Jurkat, Clone E6-1 (cell line): ENCODE results near the gene MSI2.

Experiments used
- DNase-seq: peaks from one replicate; pipeline ENCODE4 v3.0.0-alpha.2; 2011; ENCODE audit warnings: low read depth, low spot score
- H3K4me3 ChIP-seq: 2 replicates; pipeline ENCODE4 v1.5.1; 2011; ENCODE audit warnings: mild to moderate bottlenecking, low read length, control low read depth, moderate library complexity

Gene MSI2

GRCh38 chr17:57373048-57373447 lies 116.7 kb downstream of the MSI2 start:
- no peak for DNase-seq
- H3K4me3 ChIP-seq, result no peak overlapping the region

- no peak for DNase-seq
- H3K4me3 ChIP-seq, result no peak overlapping the region
Observed at GRCh38 chr17:57373756-57374155, 117.4 kb downstream of the MSI2 start.

GRCh38 chr17:57375040-57375769 lies 118.9 kb downstream of the MSI2 start:
- H3K4me3 ChIP-seq, result no peak overlapping the region
- DNase-seq, result no peak

GRCh38 chr17:57375770-57376225 lies 119.5 kb downstream of the MSI2 start:
- no peak for DNase-seq

GRCh38 chr17:57377094-57377493 lies 120.8 kb downstream of the MSI2 start:
- H3K4me3 ChIP-seq, result no peak overlapping the region
- no peak for DNase-seq

More at GRCh38 chr17:57375770-57376225, 119.5 kb downstream of the MSI2 start:
- no peak overlapping the region for H3K4me3 ChIP-seq

GRCh38 chr17:57379237-57379894 lies 123.0 kb downstream of the MSI2 start:
- peak; percentile 73 for DNase-seq

GRCh38 chr17:57379895-57380434 lies 123.6 kb downstream of the MSI2 start:
- DNase-seq, result no peak
- no peak overlapping the region for H3K4me3 ChIP-seq

More at GRCh38 chr17:57379237-57379894, 123.0 kb downstream of the MSI2 start:
- no peak overlapping the region for H3K4me3 ChIP-seq

GRCh38 chr17:57381498-57381897 lies 125.2 kb downstream of the MSI2 start:
- H3K4me3 ChIP-seq, result no peak overlapping the region
- no peak for DNase-seq

GRCh38 chr17:57384219-57384618 lies 127.9 kb downstream of the MSI2 start:
- no peak for DNase-seq
- H3K4me3 ChIP-seq, result no peak overlapping the region

GRCh38 chr17:57385975-57386374 lies 129.7 kb downstream of the MSI2 start:
- H3K4me3 ChIP-seq, result no peak overlapping the region
- no peak for DNase-seq

GRCh38 chr17:57387575-57387974 lies 131.3 kb downstream of the MSI2 start:
- H3K4me3 ChIP-seq, result no peak overlapping the region
- no peak for DNase-seq

GRCh38 chr17:57388131-57388725 lies 131.9 kb downstream of the MSI2 start:
- H3K4me3 ChIP-seq, result no peak overlapping the region
- DNase-seq, result no peak

GRCh38 chr17:57389473-57389872 lies 133.2 kb downstream of the MSI2 start:
- DNase-seq, result no peak
- H3K4me3 ChIP-seq, result no peak overlapping the region

GRCh38 chr17:57391076-57391825 lies 134.9 kb downstream of the MSI2 start:
- no peak for DNase-seq
- H3K4me3 ChIP-seq, result no peak overlapping the region

- no peak overlapping the region for H3K4me3 ChIP-seq
- no peak for DNase-seq
Observed at GRCh38 chr17:57391857-57392471, 135.6 kb downstream of the MSI2 start.

- no peak overlapping the region for H3K4me3 ChIP-seq
- DNase-seq, result no peak
Observed at GRCh38 chr17:57393368-57393767, 137.0 kb downstream of the MSI2 start.

- no peak for DNase-seq
- H3K4me3 ChIP-seq, result no peak overlapping the region
Observed at GRCh38 chr17:57394375-57394774, 138.1 kb downstream of the MSI2 start.

- no peak overlapping the region for H3K4me3 ChIP-seq
- no peak for DNase-seq
Observed at GRCh38 chr17:57395721-57396321, 139.5 kb downstream of the MSI2 start.

- no peak for DNase-seq
Observed at GRCh38 chr17:57396511-57396921, 140.2 kb downstream of the MSI2 start.

More at GRCh38 chr17:57396511-57396921, 140.2 kb downstream of the MSI2 start:
- no peak overlapping the region for H3K4me3 ChIP-seq
